Limb (tissue), 2 donors: ENCODE results near the gene SLC43A2.
"Not testable (repeated sequence)": the region's sequence is repeated elsewhere in the genome, so short reads cannot be mapped to it uniquely, and the experiment has no call there.

Experiments
- DNase-seq, 2 donors: peaks; one replicate each; pipeline ENCODE4 v3.0.0-alpha.2; 2016; ENCODE audit errors: extremely low spot score in 2 of 2

SLC43A2 gene

DNA sequence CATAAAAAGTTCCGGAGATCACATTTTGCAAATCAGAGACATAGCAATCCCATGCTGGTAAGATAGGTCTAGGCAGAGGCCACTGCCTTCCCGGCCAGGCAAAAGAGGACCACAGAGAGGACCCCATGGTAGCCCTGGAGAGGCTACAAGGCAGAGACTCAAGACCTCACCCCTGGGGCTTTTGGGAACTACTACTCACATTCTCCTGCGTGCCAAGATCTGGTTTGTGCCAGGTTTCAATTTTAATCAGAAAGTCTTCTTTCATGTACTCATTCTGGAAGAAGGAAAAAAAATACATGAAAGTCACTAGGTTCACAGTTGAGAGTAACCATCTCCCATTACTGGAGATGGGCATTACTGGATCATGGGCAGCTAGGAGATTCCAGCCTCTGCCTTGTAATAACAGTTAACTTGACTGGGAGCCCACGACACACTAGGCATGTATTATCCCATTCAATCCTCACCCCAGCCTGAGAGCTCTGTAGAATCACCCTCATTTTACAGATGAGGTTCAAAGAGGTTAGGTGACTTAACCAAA, 87.2 kb downstream of the SLC43A2 start:
- no peak for DNase-seq

DNA sequence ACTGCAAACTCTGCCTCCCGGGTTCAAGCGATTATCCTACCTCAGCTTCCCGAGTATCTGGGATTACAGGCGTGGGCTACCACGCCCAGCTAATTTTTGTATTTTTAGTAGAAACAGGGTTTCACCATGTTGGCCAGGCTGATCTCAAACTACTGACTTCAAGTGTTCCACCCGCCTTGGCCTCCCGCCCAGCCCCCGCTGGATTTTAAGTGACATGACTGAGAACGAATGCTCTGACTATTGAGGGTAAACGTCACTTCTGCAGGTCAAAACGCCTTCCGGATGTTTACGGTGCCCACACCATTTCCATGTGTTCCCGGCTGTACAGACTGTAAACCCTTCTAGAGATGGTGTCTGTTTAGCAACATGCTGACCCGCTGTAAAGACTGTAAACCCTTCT, 88.8 kb downstream of the SLC43A2 start:
- no peak for DNase-seq

DNA sequence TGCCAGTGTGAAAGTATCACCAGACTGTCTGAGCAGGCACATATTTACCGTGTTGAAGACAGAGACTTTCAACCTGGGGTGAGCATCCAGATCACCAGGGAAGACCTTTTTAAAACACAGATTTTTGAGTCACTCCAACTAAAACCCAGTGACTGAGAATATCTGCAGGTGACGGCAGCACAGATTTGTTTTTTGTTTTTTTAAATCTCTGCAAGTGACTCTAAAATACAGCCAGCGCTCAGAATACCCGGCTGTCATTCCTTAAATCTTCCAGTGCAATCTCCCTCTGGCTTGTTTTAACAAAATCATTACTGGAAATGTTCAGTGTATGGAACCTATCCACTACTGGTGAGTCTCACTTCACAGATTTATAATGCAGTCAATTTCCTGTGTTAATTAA, 92.9 kb downstream of the SLC43A2 start:
- DNase-seq = no peak

DNA sequence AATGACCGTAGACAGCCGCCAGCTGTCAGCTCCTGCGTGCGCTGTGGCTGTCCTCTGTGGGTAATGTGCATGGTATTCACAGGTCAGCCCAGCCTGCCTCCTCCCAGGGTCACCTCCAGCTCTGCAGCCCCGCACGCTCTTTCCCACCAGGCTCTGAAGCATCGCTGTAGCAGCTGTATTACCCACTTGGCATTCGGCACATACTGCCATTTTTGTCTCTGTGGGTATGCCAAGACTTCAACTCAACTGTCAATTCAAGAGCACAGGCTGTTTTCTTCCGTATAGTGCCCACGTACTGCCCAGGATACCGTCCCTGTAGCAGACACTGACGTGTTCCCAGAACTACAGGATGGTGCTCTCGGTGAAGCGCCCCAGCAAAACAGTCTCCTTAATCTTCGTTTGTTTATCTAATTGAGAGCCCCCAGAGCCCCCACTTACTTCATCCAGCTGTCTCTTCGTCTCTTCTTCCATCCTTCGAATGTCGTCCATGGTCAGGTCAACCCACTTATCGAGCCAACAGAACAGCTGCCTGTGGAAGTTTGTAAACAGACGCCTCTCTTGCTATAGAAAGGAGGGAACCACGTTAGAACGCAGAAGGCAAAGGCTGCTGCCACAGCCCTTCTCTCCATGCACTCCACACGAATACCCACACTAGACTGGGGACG, 94.8 kb downstream of the SLC43A2 start:
- DNase-seq = no peak

DNA sequence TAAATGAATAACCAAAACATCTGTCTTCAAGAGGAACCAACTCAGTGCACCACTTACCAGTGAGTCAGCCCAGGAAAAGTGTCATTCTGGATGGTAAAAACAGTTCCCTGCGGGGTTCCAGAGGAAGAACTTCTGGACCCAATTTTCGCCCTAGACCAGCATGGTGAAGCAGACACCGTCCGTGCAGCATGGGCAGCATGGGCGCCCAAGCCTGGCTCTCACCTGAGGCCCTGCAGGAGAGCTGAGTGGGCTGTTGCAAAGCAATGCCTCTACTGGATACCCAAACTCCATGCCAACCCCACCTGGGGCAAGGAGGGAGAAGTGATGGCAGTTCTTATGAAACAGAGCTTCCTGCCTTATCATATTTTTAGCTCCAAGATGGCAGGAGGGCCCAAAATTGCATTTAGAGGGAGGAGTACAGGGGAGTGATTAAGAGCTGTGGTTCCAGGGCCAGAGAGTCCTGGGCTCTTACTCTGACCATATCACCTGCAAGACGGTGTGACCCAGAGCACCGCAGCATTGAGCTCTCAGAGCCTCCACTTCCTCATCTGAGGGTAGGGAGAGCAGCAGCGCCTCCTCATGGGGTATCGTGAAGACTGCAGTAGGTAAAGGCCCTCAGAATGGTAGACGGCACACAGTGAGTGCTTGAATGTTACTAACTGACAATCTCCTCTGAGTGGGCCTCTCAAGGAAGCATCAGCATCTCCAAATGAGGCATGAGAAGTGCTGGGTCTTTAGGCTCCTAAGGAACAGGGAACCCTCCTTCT, 95.6 kb downstream of the SLC43A2 start:
- no peak for DNase-seq

DNA sequence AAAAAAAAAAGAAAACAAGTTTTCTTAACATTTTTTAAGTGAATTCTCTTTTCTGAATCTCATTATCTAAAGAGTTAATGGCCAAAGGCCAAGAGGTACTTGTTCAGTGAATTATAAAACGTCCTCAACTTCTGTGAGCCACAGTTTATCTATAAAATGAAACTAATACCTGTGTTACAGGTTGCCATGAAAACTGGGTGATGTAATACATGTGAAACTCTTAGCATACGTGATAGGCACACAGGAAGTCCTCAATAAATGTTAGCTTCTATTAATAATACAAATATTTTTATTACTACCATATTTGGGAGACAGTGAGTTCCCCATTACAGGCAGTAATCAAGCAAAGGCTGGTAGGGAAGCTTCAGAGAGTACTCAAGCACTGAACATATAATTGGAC, 98.8 kb downstream of the SLC43A2 start:
- DNase-seq = no peak

DNA sequence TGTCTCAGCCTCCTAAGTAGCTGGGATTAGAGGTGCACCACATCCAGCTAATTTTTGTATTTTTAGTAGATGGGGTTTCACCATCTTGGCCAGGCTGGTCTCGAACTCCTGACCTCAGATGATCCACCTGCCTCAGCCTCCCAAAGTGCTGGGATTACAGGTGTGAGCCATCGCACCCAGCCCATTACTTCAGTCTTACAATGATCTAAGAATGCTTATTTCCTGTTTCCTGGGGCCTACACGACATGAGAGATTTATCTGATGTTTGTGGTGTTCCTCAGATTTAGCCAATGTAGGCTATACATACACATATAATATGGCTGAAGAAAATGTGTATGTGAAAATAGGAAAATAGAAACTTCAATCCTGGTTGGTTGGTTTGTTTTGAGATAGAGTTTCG, 101.8 kb downstream of the SLC43A2 start:
- DNase-seq = not testable (repeated sequence)

DNA sequence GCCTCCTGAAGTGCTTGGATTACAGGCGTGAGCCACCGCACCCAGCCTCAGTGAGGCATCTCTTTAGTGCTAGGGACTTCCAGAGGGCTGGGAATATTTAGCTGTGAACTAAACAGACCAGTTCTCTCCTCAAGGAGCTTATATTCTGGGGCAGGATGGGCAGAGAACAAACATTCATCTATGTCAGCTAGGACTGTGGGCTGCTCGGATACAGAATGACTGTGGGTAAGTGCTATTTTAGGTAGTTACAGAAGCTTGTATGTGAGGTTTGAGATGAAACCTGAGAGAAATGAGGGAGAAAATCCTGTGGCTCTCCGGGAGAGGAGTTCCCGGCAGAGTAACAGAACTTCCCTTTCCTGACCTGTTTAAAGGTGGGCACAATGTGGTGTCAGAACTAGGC, 106.0 kb downstream of the SLC43A2 start:
- no peak for DNase-seq

DNA sequence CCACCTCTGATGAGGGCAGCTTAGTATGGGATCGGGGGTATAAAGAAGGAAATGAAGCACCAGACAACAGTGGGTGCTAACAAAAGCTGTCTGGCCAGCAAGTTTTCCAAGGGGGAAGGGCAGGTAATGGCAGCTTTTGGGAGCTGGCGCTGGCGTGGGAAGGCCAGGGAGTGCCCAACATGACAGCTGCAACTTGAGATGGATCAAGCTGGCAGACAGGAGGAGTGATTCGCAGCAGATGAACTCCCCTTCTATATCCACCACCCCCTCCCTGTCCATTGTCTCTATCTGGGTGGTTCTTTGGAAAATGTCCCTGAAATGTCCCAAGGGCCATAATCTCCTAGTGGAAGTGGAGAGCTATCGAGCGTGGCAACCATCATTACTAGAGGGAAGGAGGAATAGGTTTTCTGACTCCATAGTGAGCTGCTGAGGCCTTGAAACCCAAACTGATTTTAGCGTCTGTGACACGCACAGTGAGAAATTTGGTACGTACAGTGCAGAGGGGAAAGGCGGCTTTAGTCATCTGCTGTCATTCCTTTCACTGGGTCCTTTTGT, 107.5 kb downstream of the SLC43A2 start:
- DNase-seq = no peak

DNA sequence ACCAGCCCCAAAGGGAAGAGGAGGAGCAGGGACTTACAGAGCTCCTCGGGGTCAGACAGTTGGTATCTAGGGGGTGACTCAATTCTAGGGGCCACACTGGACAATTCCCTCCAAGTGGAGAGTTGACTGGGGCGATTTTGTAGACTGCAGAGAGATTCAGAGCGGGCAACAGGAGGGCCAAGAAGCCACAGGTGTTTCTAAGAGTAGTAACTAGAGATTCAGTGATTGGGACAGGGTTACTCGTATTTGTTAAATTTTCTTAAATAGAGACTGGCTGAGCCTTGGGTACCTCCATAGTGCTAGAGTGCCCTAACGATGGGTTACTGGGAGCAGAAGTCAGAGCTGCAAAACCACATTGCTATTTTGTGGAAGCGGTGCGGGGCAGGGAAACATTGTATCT, 109.0 kb downstream of the SLC43A2 start:
- no peak for DNase-seq
